NCI-H146 (cell line): Measurements from ENCODE around the gene SLC1A6.
"Not testable (repeated sequence)": the region's sequence is repeated elsewhere in the genome, so short reads cannot be mapped to it uniquely, and the experiment has no call there.

Experiments
- DNase-seq: peaks from one replicate; lab custom pipeline; 2025; lab: John Stamatoyannopoulos, UW

Gene SLC1A6

GRCh38 chr19:14957464-14957863 is 22.2 kb downstream of the SLC1A6 start:
- no peak for DNase-seq

- no peak for DNase-seq
Measured at GRCh38 chr19:14954071-14954655, 25.5 kb downstream of the SLC1A6 start.

GRCh38 chr19:14952767-14953166 is 26.9 kb downstream of the SLC1A6 start:
- no peak for DNase-seq

- no peak for DNase-seq
Measured at GRCh38 chr19:14950421-14950820, 29.2 kb downstream of the SLC1A6 start.

- DNase-seq: no peak
Measured at GRCh38 chr19:14949876-14950275, 29.8 kb downstream of the SLC1A6 start.

- DNase-seq: not testable (repeated sequence)
Measured at GRCh38 chr19:14949413-14949812, 30.3 kb downstream of the SLC1A6 start.

- DNase-seq: no peak
Measured at GRCh38 chr19:14944456-14944855, 35.2 kb downstream of the SLC1A6 start.

- no peak for DNase-seq
Measured at GRCh38 chr19:14943601-14944000, 36.1 kb downstream of the SLC1A6 start.

- no peak for DNase-seq
Measured at GRCh38 chr19:14941189-14941588, 38.5 kb downstream of the SLC1A6 start, which contains the start of gene OR7C2. Gene OR7C2, plus strand, starts transcription at chr19:14941489. Its CDS starts 0 bp downstream, at chr19:14941489.

- DNase-seq: no peak
Measured at GRCh38 chr19:14940266-14940665, 39.4 kb downstream of the SLC1A6 start.

GRCh38 chr19:14933506-14933905 is 46.2 kb downstream of the SLC1A6 start:
- DNase-seq: no peak

GRCh38 chr19:14916848-14917247 is 62.8 kb downstream of the SLC1A6 start:
- DNase-seq: no peak

- no peak for DNase-seq
Measured at GRCh38 chr19:14915116-14915515, 64.5 kb downstream of the SLC1A6 start.

- DNase-seq: no peak
Measured at GRCh38 chr19:14906711-14907110, 73.0 kb downstream of the SLC1A6 start.

- DNase-seq: no peak
Measured at GRCh38 chr19:14901675-14902260, 77.9 kb downstream of the SLC1A6 start.
